HepG2 (cell line): ENCODE data around the gene GTF2F1. TPM values are rescaled to one million over a fixed set of nuclear protein-coding genes. Genes with fewer than 3 reads are reported as not detected.
A peak's percentile ranks its signal among the peaks of the same experiment; 100 is the strongest.

ENCODE experiments used
- CHD2 ChIP-seq: IDR thresholded peaks from 2 replicates; pipeline ENCODE4 v1.6.1; 2011; ENCODE audit warnings: low read depth, low read length, improper control_type of control experiment
- GABPA ChIP-seq, 2 experiments: IDR thresholded peaks; 2 replicates each; pipeline ENCODE4 v1.6.1; 2011 to 2016; ENCODE audit warnings: low read depth in 2 of 2, low read length in 1 of 2, missing biosample characterization in 1 of 2, missing genetic modification characterization in 1 of 2
- GMEB1 ChIP-seq: sonication (generic); formaldehyde crosslinking; IDR thresholded peaks from 2 replicates; pipeline ENCODE4 v1.5.1; 2020; ENCODE audit warnings: missing genetic modification reagents, mild to moderate bottlenecking, borderline replicate concordance
- HMG20B ChIP-seq: conservative IDR thresholded peaks from 2 replicates; pipeline ENCODE4 v1.6.1; 2016; ENCODE audit warnings: missing genetic modification reagents, missing compliant biosample characterization
- JUND ChIP-seq: sonication (generic); formaldehyde crosslinking; IDR thresholded peaks from 2 replicates; pipeline ENCODE4 v1.8.0; 2022; ENCODE audit warnings: mild to moderate bottlenecking, missing genetic modification reagents
- KLF13 ChIP-seq: sonication (generic); formaldehyde crosslinking; IDR thresholded peaks from 2 replicates; pipeline ENCODE4 v1.4.0; 2020; ENCODE audit warnings: mild to moderate bottlenecking, missing genetic modification reagents
- MTA3 ChIP-seq: sonication (generic); formaldehyde crosslinking; IDR thresholded peaks from 2 replicates; pipeline ENCODE4 v1.4.0; 2020; ENCODE audit warnings: missing genetic modification reagents
- SALL1 ChIP-seq: sonication (generic); formaldehyde crosslinking; IDR thresholded peaks from 2 replicates; pipeline ENCODE4 v1.8.0; 2022; ENCODE audit warnings: mild to moderate bottlenecking, missing genetic modification reagents
- TARDBP ChIP-seq: sonication (generic); formaldehyde crosslinking; IDR thresholded peaks from 2 replicates; pipeline ENCODE4 v1.8.0; 2022; ENCODE audit warnings: mild to moderate bottlenecking, missing genetic modification reagents
- ZBTB43 ChIP-seq: sonication (generic); formaldehyde crosslinking; conservative IDR thresholded peaks from 2 replicates; pipeline ENCODE4 v1.4.0; 2020; ENCODE audit warnings: missing genetic modification reagents
- ZNF205 ChIP-seq: IDR thresholded peaks from 2 replicates; pipeline ENCODE4 v1.6.1; 2018; ENCODE audit warnings: missing biosample characterization, missing genetic modification reagents
- ZNF335 ChIP-seq: sonication (generic); formaldehyde crosslinking; IDR thresholded peaks from 2 replicates; pipeline ENCODE4 v1.4.0; 2020; ENCODE audit warnings: missing genetic modification reagents
- ZNF776 ChIP-seq: sonication (generic); formaldehyde crosslinking; IDR thresholded peaks from 2 replicates; pipeline ENCODE4 v1.4.0; 2020; ENCODE audit warnings: mild to moderate bottlenecking, missing genetic modification reagents
- polyA plus RNA-seq, 8 experiments: library from polyadenylated mRNA; depleted of rRNA in 3 of 8; stranded (reverse) in 7 of 8; unstranded in 1 of 8; fragments of >200 nt; fragmentation: Illumina TruSeq in 4 of 8; extraction: Trizol in 4 of 8; gene quantifications; 2 replicates each; pipeline versions ENCODE4 v1.2.1 to v1.2.3, GENCODE V29; 2011 to 2016; ENCODE audit warnings: low read depth in 4 of 8, missing spikeins in 1 of 8, mixed read lengths in 1 of 8; ENCODE audit not compliant: insufficient read depth in 1 of 8
- total RNA-seq, 5 experiments: library from RNA; depleted of rRNA; stranded (reverse); fragments of >200 nt; fragmentation: Illumina TruSeq; extraction: Trizol; gene quantifications; 2 replicates each; pipeline ENCODE4 v1.2.3, GENCODE V29; 2016; ENCODE audit warnings: low read depth in 1 of 5
- TF ChIP-seq, protein P1 (sequence below): sonication (generic); formaldehyde crosslinking; IDR thresholded peaks from 2 replicates; pipeline ENCODE4 v1.9.0; 2022; ENCODE audit warnings: missing genetic modification reagents, mild to moderate bottlenecking, borderline replicate concordance
- TF ChIP-seq, protein P2 (sequence below): sonication (generic); formaldehyde crosslinking; conservative IDR thresholded peaks from 2 replicates; pipeline ENCODE4 v1.8.0; 2022; ENCODE audit warnings: missing genetic modification reagents
- TF ChIP-seq, protein P3 (sequence below): IDR thresholded peaks from 2 replicates; pipeline ENCODE4 v1.6.1; 2016; ENCODE audit warnings: low read depth, missing genetic modification reagents, missing compliant biosample characterization

GTF2F1 gene
- total and polyA plus RNA-seq, 2 of the 13 experiments (the other 11 are each of a cell fraction or from before 2014, with no cell fraction given): 27.8 to 34.1 TPM

- TF ChIP-seq, protein P1, sequence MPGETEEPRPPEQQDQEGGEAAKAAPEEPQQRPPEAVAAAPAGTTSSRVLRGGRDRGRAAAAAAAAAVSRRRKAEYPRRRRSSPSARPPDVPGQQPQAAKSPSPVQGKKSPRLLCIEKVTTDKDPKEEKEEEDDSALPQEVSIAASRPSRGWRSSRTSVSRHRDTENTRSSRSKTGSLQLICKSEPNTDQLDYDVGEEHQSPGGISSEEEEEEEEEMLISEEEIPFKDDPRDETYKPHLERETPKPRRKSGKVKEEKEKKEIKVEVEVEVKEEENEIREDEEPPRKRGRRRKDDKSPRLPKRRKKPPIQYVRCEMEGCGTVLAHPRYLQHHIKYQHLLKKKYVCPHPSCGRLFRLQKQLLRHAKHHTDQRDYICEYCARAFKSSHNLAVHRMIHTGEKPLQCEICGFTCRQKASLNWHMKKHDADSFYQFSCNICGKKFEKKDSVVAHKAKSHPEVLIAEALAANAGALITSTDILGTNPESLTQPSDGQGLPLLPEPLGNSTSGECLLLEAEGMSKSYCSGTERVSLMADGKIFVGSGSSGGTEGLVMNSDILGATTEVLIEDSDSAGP: peak; percentile 30; the same call in 1 of the 2 replicates
- TF ChIP-seq ZNF205 (CRISPR knock-in tag) (no peak), MTA3 (CRISPR knock-in tag) (no peak), GABPA (IDR thresholded peaks at IDR 0.05; ENCODE audit: low read depth, low read length) (peak; percentile 85), GABPA (CRISPR knock-in tag; IDR thresholded peaks at IDR 0.05; ENCODE audit: low read depth) (peak; percentile 96), TARDBP (CRISPR knock-in tag) (peak; percentile 45; the same call in 1 of the 2 replicates), ZBTB43 (CRISPR knock-in tag) (0 out of 2 replicates have a peak, but pooled peaks have one; percentile 58), ZNF335 (CRISPR knock-in tag) (no peak; the same call in none of the 2 replicates), SALL1 (CRISPR knock-in tag) (peak; percentile 58), CHD2 (peak; percentile 56; the same call in 1 of the 2 replicates), HMG20B (no peak), GMEB1 (CRISPR knock-in tag) (peak; percentile 82; the same call in 1 of the 2 replicates), KLF13 (0 out of 2 replicates have a peak, but pooled peaks have one; percentile 40), ZNF776 (peak; percentile 39; the same call in 1 of the 2 replicates), JUND (CRISPR knock-in tag) (no peak)
- TF ChIP-seq, protein P2, sequence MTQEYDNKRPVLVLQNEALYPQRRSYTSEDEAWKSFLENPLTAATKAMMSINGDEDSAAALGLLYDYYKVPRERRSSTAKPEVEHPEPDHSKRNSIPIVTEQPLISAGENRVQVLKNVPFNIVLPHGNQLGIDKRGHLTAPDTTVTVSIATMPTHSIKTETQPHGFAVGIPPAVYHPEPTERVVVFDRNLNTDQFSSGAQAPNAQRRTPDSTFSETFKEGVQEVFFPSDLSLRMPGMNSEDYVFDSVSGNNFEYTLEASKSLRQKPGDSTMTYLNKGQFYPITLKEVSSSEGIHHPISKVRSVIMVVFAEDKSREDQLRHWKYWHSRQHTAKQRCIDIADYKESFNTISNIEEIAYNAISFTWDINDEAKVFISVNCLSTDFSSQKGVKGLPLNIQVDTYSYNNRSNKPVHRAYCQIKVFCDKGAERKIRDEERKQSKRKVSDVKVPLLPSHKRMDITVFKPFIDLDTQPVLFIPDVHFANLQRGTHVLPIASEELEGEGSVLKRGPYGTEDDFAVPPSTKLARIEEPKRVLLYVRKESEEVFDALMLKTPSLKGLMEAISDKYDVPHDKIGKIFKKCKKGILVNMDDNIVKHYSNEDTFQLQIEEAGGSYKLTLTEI (CRISPR knock-in tag): no peak
- TF ChIP-seq, protein P3, sequence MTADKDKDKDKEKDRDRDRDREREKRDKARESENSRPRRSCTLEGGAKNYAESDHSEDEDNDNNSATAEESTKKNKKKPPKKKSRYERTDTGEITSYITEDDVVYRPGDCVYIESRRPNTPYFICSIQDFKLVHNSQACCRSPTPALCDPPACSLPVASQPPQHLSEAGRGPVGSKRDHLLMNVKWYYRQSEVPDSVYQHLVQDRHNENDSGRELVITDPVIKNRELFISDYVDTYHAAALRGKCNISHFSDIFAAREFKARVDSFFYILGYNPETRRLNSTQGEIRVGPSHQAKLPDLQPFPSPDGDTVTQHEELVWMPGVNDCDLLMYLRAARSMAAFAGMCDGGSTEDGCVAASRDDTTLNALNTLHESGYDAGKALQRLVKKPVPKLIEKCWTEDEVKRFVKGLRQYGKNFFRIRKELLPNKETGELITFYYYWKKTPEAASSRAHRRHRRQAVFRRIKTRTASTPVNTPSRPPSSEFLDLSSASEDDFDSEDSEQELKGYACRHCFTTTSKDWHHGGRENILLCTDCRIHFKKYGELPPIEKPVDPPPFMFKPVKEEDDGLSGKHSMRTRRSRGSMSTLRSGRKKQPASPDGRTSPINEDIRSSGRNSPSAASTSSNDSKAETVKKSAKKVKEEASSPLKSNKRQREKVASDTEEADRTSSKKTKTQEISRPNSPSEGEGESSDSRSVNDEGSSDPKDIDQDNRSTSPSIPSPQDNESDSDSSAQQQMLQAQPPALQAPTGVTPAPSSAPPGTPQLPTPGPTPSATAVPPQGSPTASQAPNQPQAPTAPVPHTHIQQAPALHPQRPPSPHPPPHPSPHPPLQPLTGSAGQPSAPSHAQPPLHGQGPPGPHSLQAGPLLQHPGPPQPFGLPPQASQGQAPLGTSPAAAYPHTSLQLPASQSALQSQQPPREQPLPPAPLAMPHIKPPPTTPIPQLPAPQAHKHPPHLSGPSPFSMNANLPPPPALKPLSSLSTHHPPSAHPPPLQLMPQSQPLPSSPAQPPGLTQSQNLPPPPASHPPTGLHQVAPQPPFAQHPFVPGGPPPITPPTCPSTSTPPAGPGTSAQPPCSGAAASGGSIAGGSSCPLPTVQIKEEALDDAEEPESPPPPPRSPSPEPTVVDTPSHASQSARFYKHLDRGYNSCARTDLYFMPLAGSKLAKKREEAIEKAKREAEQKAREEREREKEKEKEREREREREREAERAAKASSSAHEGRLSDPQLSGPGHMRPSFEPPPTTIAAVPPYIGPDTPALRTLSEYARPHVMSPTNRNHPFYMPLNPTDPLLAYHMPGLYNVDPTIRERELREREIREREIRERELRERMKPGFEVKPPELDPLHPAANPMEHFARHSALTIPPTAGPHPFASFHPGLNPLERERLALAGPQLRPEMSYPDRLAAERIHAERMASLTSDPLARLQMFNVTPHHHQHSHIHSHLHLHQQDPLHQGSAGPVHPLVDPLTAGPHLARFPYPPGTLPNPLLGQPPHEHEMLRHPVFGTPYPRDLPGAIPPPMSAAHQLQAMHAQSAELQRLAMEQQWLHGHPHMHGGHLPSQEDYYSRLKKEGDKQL (CRISPR knock-in tag): no peak
Observed at GRCh38 chr19:6393074-6393982, at the start of gene GTF2F1 (continued).
